PC-9 (cell line): ENCODE measurements around the gene DISP3. TPM values are rescaled to one million over a fixed set of nuclear protein-coding genes. Genes with fewer than 3 reads are reported as not detected.
"Not testable (repeated sequence)": the region's sequence is repeated elsewhere in the genome, so short reads cannot be mapped to it uniquely, and the experiment has no call there.

ENCODE experiments used
- BruUV-seq: library from RNA; stranded (reverse); fragments of 400-500 nt; replicated peaks from 2 replicates; lab custom pipeline; 2021; lab: Mats Ljungman, UMichigan
- CTCF ChIA-PET: fragments of 300-600 bp; sonication (Branson Sonifier 250); formaldehyde crosslinking; loops from one replicate; lab custom pipeline; 2022; ENCODE audit warnings: antibody characterized with exemption; lab: Charles Lee
- POLR2A ChIA-PET: fragments of 300-600 bp; sonication (Branson Sonifier 250); formaldehyde crosslinking; loops from one replicate; lab custom pipeline; 2022; ENCODE audit warnings: antibody characterized with exemption; ENCODE audit not compliant: unreplicated experiment; lab: Charles Lee
- DNase-seq, 2 experiments: peaks; one replicate each; pipeline versions ENCODE4 v3.0.0 to v3.0.0-alpha.2; 2015 to 2022; ENCODE audit warnings: mixed read lengths in 1 of 2
- H2AFZ ChIP-seq: fragments of 200-600 bp; sonication (generic); 2 replicates; pipeline ENCODE4 v1.8.1; 2017; ENCODE audit warnings: antibody characterized with exemption
- H3F3A ChIP-seq: fragments of 200-600 bp; sonication (generic); 2 replicates; pipeline ENCODE4 v1.8.1; 2017; ENCODE audit warnings: antibody characterized with exemption, mild to moderate bottlenecking, low read depth; ENCODE audit not compliant: insufficient read depth
- H3K27ac ChIP-seq: fragments of 200-600 bp; sonication (generic); 2 replicates; pipeline ENCODE4 v1.6.1; 2016; ENCODE audit warnings: mixed run types
- H3K27me3 ChIP-seq: fragments of 200-600 bp; sonication (generic); 2 replicates; pipeline ENCODE4 v1.6.1; 2016; ENCODE audit warnings: low read depth, mixed run types; ENCODE audit not compliant: insufficient read depth
- H3K36me3 ChIP-seq: fragments of 200-600 bp; sonication (generic); 2 replicates; pipeline ENCODE4 v1.6.1; 2016; ENCODE audit warnings: low read depth, mixed run types
- H3K4me1 ChIP-seq: fragments of 200-600 bp; sonication (generic); replicated peaks from 2 replicates; pipeline ENCODE4 v1.6.1; 2016; ENCODE audit warnings: mixed run types; ENCODE audit not compliant: insufficient read depth
- H3K4me2 ChIP-seq: fragments of 200-600 bp; sonication (generic); 2 replicates; pipeline ENCODE4 v1.6.1; 2017; ENCODE audit warnings: mixed run types
- H3K4me3 ChIP-seq: fragments of 200-600 bp; sonication (generic); 2 replicates; pipeline ENCODE4 v1.6.1; 2016; ENCODE audit warnings: mixed run types
- H3K79me2 ChIP-seq: fragments of 200-600 bp; sonication (generic); 2 replicates; pipeline ENCODE4 v1.6.1; 2017; ENCODE audit warnings: low read depth, mixed run types
- H3K9me2 ChIP-seq: fragments of 200-600 bp; sonication (generic); 2 replicates; pipeline ENCODE4 v1.8.1; 2017; ENCODE audit warnings: mild to moderate bottlenecking; ENCODE audit not compliant: insufficient read depth
- H3K9me3 ChIP-seq: fragments of 200-600 bp; sonication (generic); 2 replicates; pipeline ENCODE4 v1.8.1; 2016; ENCODE audit warnings: low read depth; ENCODE audit not compliant: insufficient read depth
- H4K20me1 ChIP-seq: fragments of 200-600 bp; sonication (generic); 2 replicates; pipeline ENCODE4 v1.8.1; 2017; ENCODE audit not compliant: insufficient read depth
- CTCF ChIP-seq: fragments of 200-600 bp; sonication (generic); conservative IDR thresholded peaks from 2 replicates; pipeline ENCODE4 v1.6.1; 2017; ENCODE audit warnings: mixed run types, antibody characterized with exemption, mild to moderate bottlenecking, moderate library complexity
- EZH2 ChIP-seq: fragments of 200-600 bp; sonication (generic); IDR thresholded peaks from 2 replicates; pipeline ENCODE4 v1.8.0; 2017; ENCODE audit warnings: antibody characterized with exemption, low read depth
- intact Hi-C: fragments of 100-400 bp; cut with micrococcal nuclease; formaldehyde crosslinking; loops from one replicate; pipeline ENCODE4 v1.10.0; 2022; ENCODE audit not compliant: unreplicated experiment
- total RNA-seq: library from RNA; stranded (reverse); gene quantifications from 2 replicates; pipeline ENCODE4 v1.2.3, GENCODE V29; 2021

DISP3 gene
- total RNA-seq, 1 experiment from 2014 or later = not detected

GRCh38 chr1:11578004-11578403, 99.0 kb downstream of the DISP3 start:
- DNase-seq = no peak
- ChIA-PET POLR2A (no interaction called here), CTCF (no interaction called here)
- no peaks in the 10 kb centered on the region for H3K9me2 ChIP-seq
- H3K4me3 ChIP-seq = no peak overlapping the region
- no peaks in the 10 kb centered on the region for H3K9me3 ChIP-seq
- H3K27ac ChIP-seq = no peak overlapping the region
- H4K20me1 ChIP-seq = no peaks in the 10 kb centered on the region
- H3K36me3 ChIP-seq = no peaks in the 10 kb centered on the region
- H2AFZ ChIP-seq = no peak overlapping the region
- intact Hi-C loops = no loop called here
- H3F3A ChIP-seq = no peaks in the 10 kb centered on the region
- no peaks in the 10 kb centered on the region for H3K79me2 ChIP-seq
- no peaks in the 10 kb centered on the region for H3K4me1 ChIP-seq
- H3K27me3 ChIP-seq = peaks cover 83% of the 10 kb centered on the region
- TF ChIP-seq CTCF = no peak
- TF ChIP-seq EZH2 = no peak
- no TSS peak for BruUV-seq
- no peak overlapping the region for H3K4me2 ChIP-seq

- BruUV-seq = no TSS peak
- TF ChIP-seq EZH2 (no peak), CTCF (no peak)
- H4K20me1 ChIP-seq = no peaks in the 10 kb centered on the region
- no peak overlapping the region for H2AFZ ChIP-seq
- intact Hi-C loops = no loop called here
- no peak overlapping the region for H3K27ac ChIP-seq
- ChIA-PET CTCF (no interaction called here), POLR2A (no interaction called here)
- H3K9me2 ChIP-seq = no peaks in the 10 kb centered on the region
- no peak for DNase-seq
- no peaks in the 10 kb centered on the region for H3K79me2 ChIP-seq
- no peaks in the 10 kb centered on the region for H3F3A ChIP-seq
- no peaks in the 10 kb centered on the region for H3K4me1 ChIP-seq
- no peak overlapping the region for H3K4me2 ChIP-seq
- H3K4me3 ChIP-seq = no peak overlapping the region
- peaks cover 83% of the 10 kb centered on the region for H3K27me3 ChIP-seq
- H3K9me3 ChIP-seq = no peaks in the 10 kb centered on the region
- no peaks in the 10 kb centered on the region for H3K36me3 ChIP-seq
Observed at GRCh38 chr1:11579506-11579905, 100.6 kb downstream of the DISP3 start.

- BruUV-seq, H3K4me1 ChIP-seq, H3K4me3 ChIP-seq, H3K36me3 ChIP-seq, H3K9me3 ChIP-seq, DNase-seq, POLR2A ChIA-PET, H4K20me1 ChIP-seq, H2AFZ ChIP-seq, H3K9me2 ChIP-seq, H3K4me2 ChIP-seq, intact Hi-C loops, H3F3A ChIP-seq, H3K27ac ChIP-seq, CTCF ChIA-PET, H3K79me2 ChIP-seq: not testable (repeated sequence)
- peaks cover 86% of the 10 kb centered on the region for H3K27me3 ChIP-seq
Observed at GRCh38 chr1:11580049-11580448, 101.1 kb downstream of the DISP3 start.

GRCh38 chr1:11581445-11581991, 102.6 kb downstream of the DISP3 start:
- Histone ChIP-seq H3K36me3 (no peaks in the 10 kb centered on the region), H3F3A (no peaks in the 10 kb centered on the region), H2AFZ (no peak overlapping the region), H4K20me1 (no peaks in the 10 kb centered on the region), H3K27ac (no peak overlapping the region), H3K9me3 (no peaks in the 10 kb centered on the region), H3K79me2 (no peaks in the 10 kb centered on the region), H3K4me1 (no peaks in the 10 kb centered on the region), H3K4me2 (no peak overlapping the region), H3K4me3 (no peak overlapping the region), H3K27me3 (peaks cover 87% of the 10 kb centered on the region), H3K9me2 (no peaks in the 10 kb centered on the region)
- no peak for DNase-seq
- intact Hi-C loops = no loop called here
- ChIA-PET POLR2A (no interaction called here), CTCF (no interaction called here)
- no peak for TF ChIP-seq CTCF
- TF ChIP-seq EZH2 = no peak
- no TSS peak for BruUV-seq
